22Rv1 (cell line): Measurements from ENCODE around the gene LAMTOR4.

ENCODE experiments used
- CTCF ChIP-seq: fragments of 450-650 bp; IDR thresholded peaks from 2 replicates; pipeline ENCODE4 v1.5.1; 2017; ENCODE audit warnings: mild to moderate bottlenecking
- ZFX ChIP-seq: fragments of 450-650 bp; IDR thresholded peaks from 2 replicates; pipeline ENCODE4 v1.6.1; 2017; ENCODE audit warnings: antibody characterized with exemption, borderline replicate concordance

- TF ChIP-seq CTCF, result no peak
- no peak for TF ChIP-seq ZFX
Measured at GRCh38 chr7:100191775-100192174, 43.1 kb downstream of the LAMTOR4 start.
